Measurements from ENCODE around the gene CACNA1B. TPM values are rescaled to one million over a fixed set of nuclear protein-coding genes. Genes with fewer than 3 reads are reported as not detected.

CACNA1B gene
- total RNA-seq, 1 donor from 2014 or later, result 0.84 TPM

- Histone ChIP-seq H3K27me3 (ENCODE audit: control insufficient read depth, insufficient read depth, low read length) (no peaks in the 10 kb centered on the region), H3K36me3 (ENCODE audit: control insufficient read depth, insufficient read depth, low read length) (no peaks in the 10 kb centered on the region), H3K4me3 (ENCODE audit: low read depth, low read length) (no peak overlapping the region)
- no peak for DNase-seq (ENCODE audit: low read depth)
- TF ChIP-seq CTCF (IDR thresholded peaks at IDR 0.05; ENCODE audit: insufficient read depth, low read length, poor library complexity, severe bottlenecking), result no peak
Observed at GRCh38 chr9:138098908-138099791, 221.6 kb downstream of the CACNA1B start.

DNA sequence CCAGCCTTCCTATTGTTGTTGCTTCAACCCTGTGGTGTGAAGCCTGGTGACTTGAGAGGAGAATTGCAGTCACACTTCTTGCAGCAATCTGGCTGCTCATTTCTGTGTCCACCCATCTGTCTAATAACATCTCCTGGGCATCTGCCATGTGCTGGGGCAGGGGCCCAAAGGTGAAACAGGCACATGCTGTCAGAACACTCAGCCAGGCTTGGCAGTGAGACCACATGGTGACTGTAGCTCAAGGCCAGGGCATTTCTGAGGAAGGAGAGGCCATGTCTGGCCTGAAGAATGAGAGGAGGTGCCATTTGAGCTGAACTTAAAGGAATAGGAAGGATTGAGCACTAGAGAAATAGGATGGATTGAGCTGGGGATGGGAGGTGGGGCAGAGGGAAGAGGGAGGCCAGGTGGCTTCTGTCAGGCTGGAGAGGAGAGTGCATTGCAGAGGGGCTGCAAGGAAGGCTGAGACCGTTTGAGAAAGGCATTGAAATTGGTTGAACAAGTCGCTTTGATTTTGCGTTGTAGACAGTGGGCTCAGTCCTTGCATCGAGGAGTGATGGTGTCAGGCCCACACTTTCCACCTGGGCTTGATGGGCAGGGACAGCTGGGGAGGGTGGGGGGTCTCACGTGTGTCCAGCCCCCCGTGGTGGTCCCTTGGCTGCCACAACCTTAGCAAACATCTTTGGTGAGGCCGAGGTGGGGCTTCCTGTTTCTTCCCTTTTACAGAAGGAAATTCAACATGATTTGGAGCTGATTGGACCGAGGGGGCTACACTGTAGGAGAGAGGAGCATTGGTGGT is 222.4 kb downstream of the CACNA1B start:
- DNase-seq (ENCODE audit: low read depth), result no peak
- no peaks in the 10 kb centered on the region for H3K27me3 ChIP-seq (ENCODE audit: control insufficient read depth, insufficient read depth, low read length)
- H3K4me3 ChIP-seq (ENCODE audit: low read depth, low read length), result no peak overlapping the region
- TF ChIP-seq CTCF (IDR thresholded peaks at IDR 0.05; ENCODE audit: insufficient read depth, low read length, poor library complexity, severe bottlenecking), result no peak
- no peaks in the 10 kb centered on the region for H3K36me3 ChIP-seq (ENCODE audit: control insufficient read depth, insufficient read depth, low read length)

DNA sequence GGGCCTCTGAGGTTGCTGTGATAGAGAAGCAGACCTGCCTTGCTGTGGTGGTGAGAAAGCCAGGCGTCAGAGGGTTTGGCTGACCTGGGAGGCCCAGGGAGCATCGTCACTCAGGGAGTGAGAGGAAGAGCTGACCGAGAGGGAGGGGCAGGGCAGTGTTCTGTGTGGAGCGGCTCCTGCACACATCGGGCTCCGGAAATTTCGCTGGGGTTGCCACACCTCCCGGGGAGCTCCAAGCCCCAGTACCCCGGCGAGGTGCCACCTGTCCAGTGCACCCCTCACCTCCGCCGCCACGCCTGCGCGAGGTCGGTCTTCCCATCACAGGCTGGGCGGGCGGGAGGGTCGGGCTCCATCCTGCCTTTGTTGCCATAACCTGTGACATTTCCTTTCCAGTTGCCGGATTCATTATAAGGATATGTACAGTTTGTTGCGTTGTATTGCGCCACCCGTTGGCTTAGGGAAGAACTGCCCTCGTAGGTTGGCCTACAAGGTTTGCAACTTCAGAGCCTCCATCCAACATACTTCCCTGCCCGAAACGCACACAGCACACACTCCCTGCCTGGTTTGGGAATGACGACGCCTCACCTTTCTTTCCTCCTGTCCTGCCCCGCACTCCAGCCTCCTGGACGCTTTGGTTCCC is 223.2 kb downstream of the CACNA1B start:
- TF ChIP-seq CTCF (IDR thresholded peaks at IDR 0.05; ENCODE audit: insufficient read depth, low read length, poor library complexity, severe bottlenecking), result no peak

DNA sequence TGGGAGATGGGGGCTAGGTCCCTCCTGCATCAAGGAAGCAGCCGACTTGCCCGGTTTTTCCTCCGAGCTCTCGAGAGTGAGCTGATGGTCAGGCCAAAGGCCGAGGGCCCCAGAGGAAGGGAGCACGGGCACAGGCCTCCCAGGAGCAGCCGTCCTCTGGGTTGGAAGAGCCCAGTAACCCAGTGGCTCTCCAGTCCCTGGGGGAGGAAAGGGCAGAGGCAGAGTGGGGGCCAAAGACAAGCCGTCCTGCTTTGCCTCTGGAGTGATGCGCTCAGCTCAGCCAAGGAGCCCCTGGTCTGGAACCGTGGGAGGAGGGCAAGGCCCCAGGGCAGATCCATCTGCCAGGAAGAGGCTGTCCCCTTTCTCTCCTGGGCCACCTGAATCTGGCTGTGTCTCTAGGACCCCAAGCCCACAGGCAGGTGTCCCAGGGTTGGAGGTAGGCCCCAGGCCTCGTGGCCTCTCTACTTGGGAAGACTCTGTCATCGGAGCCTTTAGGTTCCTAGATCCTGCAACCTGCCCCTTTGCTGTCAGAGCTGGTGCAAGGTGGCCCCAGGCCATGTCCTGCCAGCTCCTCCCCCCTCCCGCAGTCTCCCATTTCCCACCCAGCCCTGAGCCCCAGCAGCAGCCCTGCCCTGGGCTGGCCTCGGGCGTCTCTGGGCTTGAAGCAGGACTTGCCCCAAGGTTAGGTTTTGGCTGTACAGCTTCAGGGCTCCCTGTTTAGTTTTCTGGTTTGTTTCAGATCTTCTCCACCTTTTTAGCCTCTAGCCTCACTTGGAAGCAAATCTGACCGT is 224.1 kb downstream of the CACNA1B start:
- TF ChIP-seq CTCF (IDR thresholded peaks at IDR 0.05; ENCODE audit: insufficient read depth, low read length, poor library complexity, severe bottlenecking), result no peak
- no peaks in the 10 kb centered on the region for H3K36me3 ChIP-seq (ENCODE audit: control insufficient read depth, insufficient read depth, low read length)
- no peak for DNase-seq (ENCODE audit: low read depth)
- H3K4me3 ChIP-seq (ENCODE audit: low read depth, low read length), result no peak overlapping the region
- no peaks in the 10 kb centered on the region for H3K27me3 ChIP-seq (ENCODE audit: control insufficient read depth, insufficient read depth, low read length)

More for the DNA sequence above, 223.2 kb downstream of the CACNA1B start:
- Histone ChIP-seq H3K27me3 (ENCODE audit: control insufficient read depth, insufficient read depth, low read length) (no peaks in the 10 kb centered on the region), H3K4me3 (ENCODE audit: low read depth, low read length) (no peak overlapping the region), H3K36me3 (ENCODE audit: control insufficient read depth, insufficient read depth, low read length) (no peaks in the 10 kb centered on the region)
- no peak for DNase-seq (ENCODE audit: low read depth)

GRCh38 chr9:138102246-138103051 is 224.9 kb downstream of the CACNA1B start:
- H3K27me3 ChIP-seq (ENCODE audit: control insufficient read depth, insufficient read depth, low read length), result no peaks in the 10 kb centered on the region

More at GRCh38 chr9:138102246-138103051, 224.9 kb downstream of the CACNA1B start:
- TF ChIP-seq CTCF (IDR thresholded peaks at IDR 0.05; ENCODE audit: insufficient read depth, low read length, poor library complexity, severe bottlenecking), result no peak
- Histone ChIP-seq H3K36me3 (ENCODE audit: control insufficient read depth, insufficient read depth, low read length) (no peaks in the 10 kb centered on the region), H3K4me3 (ENCODE audit: low read depth, low read length) (no peak overlapping the region)
- no peak for DNase-seq (ENCODE audit: low read depth)
